GM15510 (cell line): ENCODE data around the gene MIX23.
A peak's percentile ranks its signal among the peaks of the same experiment; 100 is the strongest.

Experiments
- POLR2A ChIP-seq: IDR thresholded peaks from 3 replicates; pipeline ENCODE4 v1.6.1; 2011; ENCODE audit warnings: borderline replicate concordance; ENCODE audit not compliant: insufficient read length; ENCODE audit errors: extremely low read depth

MIX23 gene

DNA sequence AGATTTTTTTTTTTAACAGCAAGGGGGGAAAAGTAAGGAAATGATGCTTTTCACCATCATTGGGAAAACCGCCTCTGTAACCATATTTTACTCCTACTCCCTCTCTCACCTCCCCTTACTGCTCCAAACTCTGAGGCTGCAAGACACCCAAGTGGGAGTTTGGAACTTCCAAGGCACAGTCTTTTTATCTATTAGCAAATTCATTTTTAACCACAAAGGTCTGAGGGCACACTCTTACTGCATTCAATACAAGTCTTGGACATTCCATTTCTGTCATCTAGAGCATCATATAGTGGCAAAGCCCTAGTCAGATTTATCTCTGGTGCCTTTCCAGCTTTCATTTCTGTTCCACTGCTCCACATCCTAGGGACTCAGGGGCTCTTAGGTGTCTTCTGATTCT lies 14.2 kb upstream of the MIX23 start:
- no peak for TF ChIP-seq POLR2A

DNA sequence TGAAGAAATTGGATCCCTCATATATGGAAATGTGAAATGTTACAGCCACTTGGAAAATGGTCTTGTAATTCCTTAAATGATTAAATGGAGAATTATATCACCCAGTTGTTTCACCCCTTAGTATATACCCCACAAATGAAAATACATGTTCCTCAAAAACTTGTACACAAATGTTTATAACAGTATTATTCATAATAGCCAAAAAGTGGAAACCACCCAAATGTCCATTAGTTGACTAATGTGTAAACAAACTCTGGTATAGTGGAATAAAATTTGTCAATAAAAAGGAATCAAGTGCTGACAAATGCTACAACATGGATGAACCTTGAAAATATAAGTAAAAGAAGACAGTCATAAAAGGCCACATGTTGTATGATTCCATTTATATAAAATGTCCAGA lies 13.5 kb upstream of the MIX23 start:
- TF ChIP-seq POLR2A: no peak

DNA sequence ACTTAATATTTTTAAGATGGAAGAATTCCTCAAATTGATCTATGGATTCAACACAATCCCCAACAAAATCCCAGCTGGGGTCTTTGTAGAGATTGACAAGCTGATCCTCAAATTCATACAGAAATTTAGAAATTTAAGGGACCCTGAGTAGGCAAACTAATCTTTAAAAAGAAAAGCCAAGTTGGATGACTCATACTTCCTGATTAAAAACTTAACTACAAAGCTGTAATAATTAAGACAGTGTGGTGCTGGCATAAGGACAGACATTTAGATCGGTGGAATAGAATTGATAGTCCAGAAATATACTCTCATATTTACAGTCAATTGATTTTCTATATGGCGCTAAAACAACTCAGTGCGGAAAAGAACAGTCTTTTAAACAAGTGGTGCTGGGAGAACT lies 12.6 kb upstream of the MIX23 start:
- TF ChIP-seq POLR2A: no peak

DNA sequence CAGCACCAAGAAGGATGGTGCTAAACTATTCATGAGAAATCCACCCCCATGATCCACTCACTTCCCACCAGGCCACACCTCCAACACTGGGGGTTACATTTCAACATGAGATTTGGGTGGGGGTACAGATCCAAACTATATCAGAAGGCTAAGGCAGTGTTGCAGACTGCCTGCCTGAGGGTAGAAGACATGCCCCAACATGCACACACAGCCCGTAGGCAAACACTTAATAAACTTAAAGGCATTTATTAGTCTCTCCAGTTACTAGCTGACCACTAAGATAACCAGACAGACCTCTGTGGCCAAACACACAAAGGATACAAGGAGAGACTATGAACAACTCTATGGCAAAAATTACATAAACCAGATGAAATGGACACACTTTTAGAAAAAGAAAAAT lies 11.1 kb upstream of the MIX23 start:
- TF ChIP-seq POLR2A: no peak

DNA sequence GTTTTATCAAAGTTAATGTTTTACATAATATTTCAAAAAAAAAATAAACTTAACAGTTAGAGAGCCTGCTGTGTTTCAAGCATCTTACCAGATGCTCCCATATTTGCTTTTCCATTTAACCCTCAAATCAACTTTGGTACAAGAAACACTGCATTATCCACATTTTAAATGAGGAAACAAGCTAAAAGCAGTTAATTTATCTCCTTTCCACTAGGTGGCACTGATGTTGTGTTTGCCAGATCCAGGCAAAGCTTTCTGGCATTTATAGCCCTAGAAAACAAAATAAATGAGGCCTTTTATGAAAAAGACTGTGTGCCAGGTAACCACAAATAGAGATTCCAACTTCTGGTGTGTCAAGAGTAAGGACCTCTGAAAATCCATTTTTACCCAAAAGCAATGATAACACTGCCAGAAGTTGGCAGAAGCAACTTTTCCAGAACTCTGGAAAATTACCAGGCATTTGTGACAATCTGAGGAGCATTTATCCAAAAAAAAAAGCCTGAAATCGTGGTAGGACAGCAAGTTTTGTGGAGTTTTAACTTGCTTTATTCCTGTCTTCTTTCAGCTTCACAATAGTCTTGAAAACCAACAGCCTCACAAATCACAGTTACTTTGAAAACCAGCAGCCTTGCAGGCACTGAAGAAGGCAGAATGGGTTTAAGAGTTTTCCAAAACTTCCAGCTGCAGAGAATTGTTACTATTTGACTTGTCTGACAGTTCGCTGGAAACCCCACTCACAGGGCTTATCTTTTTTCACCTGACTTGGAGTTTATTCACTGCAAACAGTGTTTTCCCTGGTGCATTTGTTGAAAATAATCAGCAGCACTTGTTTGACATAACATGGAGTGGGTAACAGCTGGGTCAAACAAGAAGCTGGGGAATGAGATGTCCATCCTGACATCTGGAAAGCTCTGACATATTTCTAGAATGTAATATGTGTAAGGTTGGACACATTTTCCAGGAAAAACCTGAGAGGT lies 10.1 kb upstream of the MIX23 start:
- no peak for TF ChIP-seq POLR2A

DNA sequence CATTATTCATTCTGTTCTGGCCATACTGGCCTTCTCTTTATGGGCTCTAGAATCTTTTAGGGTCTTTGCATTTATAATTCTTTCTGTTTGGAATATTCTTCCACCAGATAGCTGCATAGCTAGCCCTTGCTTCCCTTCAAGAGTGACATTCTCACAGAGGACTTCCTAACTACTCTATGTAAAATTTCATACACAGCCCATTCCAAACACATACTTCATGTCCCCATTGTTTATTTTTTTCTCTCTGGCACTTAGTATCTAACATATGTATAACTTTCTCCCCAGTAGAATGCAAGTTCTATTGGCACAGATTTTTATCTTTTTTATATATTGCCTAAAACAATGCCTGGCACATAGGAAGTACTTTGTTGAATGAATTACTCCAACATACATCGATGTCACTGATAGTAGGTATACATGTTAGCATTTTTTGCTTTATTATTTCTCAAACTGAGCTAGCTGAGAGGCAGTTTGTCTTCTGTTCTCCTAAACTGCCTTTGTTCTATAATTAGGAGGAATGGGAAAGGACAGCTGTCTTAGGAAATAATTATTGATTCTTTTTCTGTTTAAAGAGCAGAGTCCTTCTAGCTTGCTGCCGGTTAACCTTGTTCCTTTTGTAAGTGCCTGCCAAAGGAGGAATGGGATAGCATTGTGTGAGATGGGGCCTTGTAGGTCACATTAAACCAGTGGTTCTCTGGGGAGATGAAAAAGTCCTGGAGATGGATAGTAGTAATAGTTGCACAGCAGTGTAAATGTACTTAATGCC lies 8.8 kb upstream of the MIX23 start:
- no peak for TF ChIP-seq POLR2A

DNA sequence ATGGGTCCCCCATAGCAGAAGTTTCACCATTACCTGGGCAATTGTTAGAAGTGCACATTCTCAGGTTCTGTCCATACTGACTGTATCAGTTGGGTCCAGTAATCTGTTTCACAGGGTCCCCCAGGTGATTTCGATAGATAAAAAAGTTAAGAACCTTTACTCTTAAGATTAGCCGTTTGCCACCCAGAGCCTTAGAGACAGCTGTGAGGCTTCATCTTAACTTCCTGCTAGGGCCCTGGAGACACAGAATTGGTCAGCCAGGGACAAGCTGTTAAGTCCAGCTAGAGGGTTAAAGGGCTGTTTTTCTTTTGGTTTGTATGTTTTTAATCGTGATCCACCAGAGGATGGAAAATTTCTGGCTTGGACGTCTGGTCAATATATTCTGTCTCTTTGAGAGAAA lies 7.6 kb upstream of the MIX23 start:
- no peak for TF ChIP-seq POLR2A

DNA sequence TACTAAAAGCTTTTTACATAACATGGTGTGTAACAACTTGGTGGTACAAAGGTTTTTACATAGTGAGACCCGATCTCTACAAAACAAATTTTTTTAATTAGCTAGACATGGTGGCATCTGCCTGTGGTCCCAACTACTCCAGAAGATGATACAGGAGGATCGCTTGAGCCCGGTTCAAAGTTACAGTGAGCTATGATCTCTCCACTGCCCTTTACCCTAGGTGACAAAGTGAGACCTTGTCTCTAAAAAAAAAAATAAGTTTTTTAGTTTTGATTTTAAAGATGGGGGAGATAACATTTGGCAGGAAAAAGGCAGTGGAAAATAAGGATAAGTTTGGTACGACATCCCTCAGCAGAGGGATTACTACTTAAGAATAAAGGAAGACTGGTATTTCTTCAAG lies 6.9 kb upstream of the MIX23 start:
- TF ChIP-seq POLR2A: no peak

DNA sequence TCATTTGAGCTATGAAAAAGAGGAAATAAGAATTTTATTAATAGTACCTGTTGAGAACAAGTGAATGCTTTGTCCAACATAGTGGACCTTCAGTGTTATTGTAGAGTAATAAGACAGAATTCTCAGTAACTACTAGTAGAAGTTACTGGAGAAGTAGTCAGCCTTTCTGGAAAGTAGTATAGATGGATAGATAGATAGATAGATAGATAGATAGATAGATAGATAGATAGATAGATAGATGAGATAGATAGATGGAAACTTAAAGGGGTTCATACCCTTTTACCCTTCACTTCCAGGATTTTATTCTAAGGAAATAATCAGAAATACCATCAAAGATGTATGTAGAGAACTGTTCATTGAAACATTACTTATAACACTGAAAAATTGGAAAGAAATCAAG lies 6.2 kb upstream of the MIX23 start:
- no peak for TF ChIP-seq POLR2A

DNA sequence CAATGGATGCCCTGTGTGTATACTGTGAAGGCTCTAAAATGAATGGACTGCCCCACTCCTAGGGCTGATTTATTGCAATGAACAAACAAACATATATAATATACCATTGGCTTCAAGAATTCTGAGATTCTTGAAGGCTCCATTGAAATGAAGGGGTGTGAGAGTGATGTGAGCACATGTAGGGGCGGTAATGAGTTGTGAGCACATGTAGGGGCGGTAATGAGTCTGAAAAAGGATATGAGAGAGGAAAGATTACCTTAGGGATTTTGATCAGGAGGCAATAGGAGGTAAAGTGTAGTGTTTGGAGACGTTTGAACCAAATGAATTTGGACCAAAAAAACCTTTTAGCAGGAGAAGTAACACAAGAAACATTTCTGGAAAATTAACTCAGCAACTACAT lies 4.7 kb upstream of the MIX23 start:
- TF ChIP-seq POLR2A: no peak

DNA sequence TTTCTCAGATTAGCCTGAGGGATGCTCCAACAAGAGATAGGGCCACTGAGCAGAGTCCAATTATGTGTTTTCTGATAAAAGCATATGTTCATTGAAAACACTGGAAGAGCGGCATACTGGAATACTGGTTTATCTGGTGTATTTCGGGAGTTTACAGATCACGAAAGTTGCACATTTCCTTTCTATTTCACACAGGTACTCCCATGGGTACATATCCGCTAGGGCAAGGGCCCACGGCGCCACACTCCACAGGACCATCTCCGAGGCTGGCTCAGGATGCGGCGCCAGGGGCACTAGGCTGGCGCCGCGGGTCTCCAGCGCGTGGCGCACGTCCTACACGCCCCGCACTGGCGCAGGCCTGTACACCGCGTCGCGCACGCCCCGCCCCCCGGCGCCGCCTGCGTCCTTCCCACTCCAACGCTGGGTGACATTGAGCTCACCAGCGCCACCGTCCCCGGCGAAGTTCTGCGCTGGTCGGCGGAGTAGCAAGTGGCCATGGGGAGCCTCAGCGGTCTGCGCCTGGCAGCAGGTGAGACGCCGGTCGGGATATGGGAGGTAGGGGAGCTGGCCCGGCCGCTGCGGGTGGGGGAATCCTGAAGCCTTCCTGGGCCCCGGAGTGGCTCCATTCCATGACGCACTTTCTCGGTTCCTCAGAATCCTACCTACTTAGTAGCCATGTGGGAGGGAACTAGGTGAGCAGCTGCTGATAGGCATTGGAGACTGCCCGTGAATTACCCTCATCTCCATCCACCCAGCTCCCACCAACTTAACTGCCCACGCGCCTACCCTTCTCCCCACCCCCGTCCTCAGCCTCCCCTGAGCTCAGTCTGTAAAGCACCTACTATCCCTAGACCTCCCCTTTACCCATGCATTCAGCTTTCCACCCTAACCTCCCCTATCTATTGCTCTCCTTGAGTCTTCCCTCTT lies 1.0 kb upstream of the MIX23 start, which contains the start of gene FAM162A:
TSS of gene FAM162A (plus strand) at position 412 of the 927 bp plus-strand sequence. CDS start at position 496, 84 bp downstream.
- TF ChIP-seq POLR2A: peak; percentile 91

DNA sequence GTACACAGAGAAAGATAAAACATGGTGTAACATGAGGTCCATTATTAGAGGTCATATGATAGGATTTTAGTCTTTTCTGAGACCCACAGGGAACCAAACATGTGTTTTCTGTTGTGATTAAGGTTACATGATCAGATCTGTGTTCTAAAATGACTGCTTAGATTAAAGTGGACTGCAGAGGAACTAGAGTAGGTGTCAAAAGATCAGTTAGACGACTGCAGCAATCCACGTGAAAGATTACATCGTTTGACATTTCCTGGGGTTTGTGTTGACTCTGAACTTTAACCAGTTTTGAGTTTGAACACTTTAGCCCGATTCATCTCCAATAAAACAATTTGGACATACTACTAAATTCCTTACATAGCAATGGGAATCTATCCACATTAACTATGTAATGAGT lies 5.1 kb downstream of the MIX23 start:
- TF ChIP-seq POLR2A: no peak

DNA sequence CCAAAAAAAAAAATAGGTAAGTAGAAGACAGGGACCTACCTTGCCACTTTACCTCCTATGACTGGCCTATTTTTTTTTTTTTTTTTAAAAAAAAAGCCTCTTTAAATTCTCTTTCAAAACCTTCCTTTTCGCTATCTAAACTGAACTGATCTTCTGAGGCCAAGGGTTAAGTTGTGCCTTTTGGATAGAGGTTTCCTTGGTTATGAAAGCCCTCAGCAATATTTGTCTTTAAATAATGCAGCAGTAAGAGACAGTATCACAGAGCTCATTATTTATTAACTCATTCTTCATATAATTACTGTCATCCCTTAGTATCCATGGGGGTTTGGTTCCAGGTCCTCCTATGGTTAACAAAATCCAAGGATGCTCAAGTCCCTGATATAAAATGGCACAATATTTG lies 9.0 kb downstream of the MIX23 start:
- no peak for TF ChIP-seq POLR2A

DNA sequence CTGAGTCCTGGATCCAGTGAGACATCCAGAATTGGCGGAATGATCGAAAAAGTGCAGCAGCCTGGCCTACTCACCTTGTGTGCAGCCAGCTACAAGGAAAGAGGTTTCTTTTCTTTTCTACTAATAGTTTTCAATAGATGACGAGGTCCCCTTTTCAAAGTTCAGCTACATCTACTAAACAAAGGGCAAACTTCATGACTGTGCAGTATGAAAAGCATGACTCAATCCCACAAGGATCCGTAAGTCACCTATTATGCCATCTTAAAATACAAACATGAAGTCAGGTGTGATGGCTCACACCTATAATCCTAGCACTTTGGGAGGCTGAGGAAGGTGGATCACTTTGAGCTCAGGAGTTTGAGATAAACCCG lies 16.7 kb downstream of the MIX23 start:
- TF ChIP-seq POLR2A: no peak

DNA sequence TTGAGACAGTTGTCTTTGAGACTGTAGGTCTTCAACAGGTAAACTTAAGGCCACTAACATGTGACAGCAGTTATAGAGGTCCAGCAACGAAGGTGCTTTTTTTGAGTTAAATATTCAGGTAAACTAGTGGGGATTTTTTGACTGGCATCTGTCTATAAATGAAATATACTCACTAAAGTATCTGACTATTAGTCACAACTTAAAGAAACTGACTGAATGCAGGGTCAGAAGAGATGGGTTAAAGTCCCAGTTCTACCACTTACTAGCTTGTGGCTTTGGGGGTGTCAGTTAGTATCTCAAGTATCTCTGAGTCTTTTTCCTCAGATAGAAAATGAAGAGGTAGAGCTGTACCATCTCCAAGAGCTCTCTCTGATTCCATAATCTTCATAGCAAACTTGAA lies 18.0 kb downstream of the MIX23 start:
- no peak for TF ChIP-seq POLR2A
